Glomerular visceral epithelial cell (primary cell): ENCODE data around the gene PRSS8.
"Not testable (repeated sequence)": the region's sequence is repeated elsewhere in the genome, so short reads cannot be mapped to it uniquely, and the experiment has no call there.

Source experiments
- DNase-seq: peaks from one replicate; pipeline ENCODE4 v3.0.0-alpha.2; 2016; ENCODE audit errors: extremely low spot score

The PRSS8 gene

DNA sequence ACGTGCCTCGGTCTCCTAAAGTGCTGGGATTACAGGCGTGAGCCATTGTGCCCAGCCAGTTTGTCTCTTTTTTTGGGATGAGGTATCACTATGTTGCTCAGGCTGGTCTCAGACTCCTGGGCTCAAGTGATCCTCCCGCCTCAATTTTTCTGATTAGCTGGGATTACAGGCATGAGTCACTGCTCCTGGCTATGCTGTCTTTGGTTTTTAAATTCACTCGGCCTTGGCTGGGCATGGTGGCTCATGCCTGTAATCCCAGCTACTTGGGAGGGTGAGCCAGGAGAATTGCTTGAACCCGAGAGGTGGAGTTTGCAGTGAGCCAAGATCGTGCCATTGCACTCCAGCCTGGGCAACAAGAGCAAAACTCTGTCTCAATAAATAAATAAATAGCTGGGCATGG lies 8.9 kb upstream of the PRSS8 start:
- DNase-seq: not testable (repeated sequence)

DNA sequence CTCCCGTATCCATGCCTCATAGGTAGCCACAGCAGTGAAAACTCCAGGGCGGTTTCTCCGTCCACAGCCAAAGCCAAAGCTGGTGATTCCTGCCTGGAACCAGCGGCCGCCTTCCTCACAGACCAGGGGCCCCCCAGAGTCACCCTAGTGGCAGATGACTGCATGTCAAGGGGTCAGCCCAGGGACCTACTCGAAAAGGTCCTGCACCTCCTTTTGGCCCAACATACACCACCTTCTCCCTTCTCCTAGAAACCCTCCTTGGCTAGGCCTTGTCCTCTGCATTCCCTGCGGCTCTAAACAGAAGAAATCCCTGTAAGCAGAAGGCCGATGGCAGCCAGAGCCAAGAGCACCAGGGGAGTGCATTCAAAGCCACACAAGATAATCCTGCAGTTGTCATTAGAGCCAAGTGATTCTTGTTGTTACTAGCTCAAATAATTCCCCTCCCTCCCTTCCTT lies 8.2 kb upstream of the PRSS8 start:
- no peak for DNase-seq

DNA sequence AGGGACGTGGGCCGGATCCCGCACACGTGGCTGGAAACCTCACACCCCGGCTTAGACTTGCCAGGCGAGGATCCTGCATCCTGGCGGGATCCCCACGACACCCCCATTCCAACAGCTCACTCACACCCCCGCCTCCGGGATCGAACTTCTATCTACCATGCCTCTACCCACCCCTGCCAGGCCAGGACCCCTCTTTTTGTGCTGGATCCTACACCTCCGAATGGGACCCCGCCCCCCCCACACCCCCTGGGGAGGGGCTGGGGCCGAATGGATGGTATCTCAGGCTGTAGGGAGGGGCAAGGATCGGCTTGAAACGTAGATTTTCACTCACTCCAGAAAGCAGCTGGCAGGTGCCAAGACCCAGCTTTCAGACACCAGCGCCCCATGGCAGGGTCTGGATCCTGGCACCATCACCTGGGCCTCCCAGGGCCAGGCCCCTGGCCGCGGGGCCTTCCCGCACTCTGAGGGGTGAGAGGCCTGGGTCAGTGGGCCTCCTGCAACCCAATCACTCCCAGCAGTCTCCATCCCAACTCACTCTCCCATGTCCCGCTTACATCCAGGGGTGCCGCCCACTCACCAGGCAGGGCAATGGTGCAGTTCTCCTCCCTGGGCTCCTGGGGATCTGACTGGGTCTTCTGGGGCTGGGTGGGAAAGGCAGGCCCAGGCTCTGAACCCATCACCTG lies 7.6 kb upstream of the PRSS8 start:
- no peak for DNase-seq

DNA sequence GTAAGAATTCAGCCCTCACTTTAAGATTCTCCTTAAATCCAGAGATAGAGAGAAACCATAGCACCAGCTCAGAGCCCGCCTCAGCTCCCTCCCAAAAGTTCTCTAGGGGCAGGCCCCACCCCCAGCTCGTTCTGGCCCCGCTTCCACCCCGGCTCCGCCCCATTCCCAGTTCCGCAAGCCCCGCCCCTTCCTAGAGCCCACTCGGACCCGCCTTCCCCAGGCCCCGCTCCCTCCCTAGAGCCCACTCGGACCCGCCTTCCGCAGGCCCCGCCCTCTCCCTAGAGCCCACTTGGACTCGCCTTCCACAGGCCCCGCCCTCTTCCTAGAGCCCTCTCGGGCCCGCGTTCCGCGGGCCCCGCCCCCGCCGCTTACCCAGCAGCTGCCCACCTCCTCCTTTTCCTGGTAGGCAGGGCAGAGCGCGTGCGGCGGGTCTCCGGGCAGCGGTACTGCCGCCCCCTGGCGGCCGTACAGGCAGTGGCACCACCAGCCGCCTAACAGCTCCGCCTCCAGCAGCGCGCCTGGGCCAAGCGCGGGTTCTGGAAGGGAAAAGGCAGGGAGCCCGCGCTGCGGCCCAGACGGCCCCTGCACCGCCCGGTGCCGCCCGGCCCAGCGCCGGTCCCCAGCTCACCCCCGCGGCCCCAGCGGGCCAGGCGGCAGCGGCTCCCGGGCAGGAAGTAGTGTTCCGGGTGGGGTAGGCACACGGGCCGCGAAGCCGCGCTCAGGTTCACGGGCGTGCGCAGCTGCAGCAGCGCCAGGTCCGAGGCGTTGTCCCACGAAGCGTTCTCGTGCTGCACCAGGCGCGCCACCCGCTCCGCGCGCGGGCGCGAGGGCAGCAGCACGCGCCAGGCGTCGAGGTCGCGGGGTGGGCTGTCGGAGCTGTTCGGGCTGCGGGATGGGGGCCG lies 6.8 kb upstream of the PRSS8 start:
- DNase-seq: peak; percentile 99

DNA sequence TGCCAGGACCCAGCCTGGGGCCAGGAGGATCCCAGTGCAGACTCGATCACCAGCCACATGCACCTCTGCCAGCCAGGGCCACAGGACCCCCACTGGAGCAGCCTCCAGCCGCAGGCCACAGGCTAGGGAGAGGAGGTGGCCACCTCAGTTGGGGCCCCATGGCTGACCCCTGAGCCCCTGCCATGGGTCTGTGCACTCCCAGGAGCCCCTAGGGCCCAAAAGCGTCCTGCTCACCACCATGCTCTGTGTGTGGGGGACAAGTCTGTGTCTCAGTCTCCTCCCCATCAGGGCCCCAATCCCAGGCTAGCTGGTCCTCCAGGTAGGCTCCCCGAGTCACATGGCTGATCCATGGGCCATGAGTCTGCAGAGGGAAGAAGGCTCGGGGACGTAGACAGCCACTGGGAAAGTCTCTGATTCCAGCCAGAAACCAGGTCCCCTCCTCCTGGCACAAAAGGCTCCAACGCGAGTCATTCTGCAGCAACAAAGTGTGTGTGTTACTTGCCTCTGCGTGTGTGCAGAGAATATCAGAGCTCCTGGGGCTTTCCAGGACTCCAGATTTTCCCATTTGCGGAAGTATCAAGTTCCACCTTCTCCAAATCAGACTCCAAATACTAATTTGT lies 6.1 kb upstream of the PRSS8 start:
- no peak for DNase-seq

DNA sequence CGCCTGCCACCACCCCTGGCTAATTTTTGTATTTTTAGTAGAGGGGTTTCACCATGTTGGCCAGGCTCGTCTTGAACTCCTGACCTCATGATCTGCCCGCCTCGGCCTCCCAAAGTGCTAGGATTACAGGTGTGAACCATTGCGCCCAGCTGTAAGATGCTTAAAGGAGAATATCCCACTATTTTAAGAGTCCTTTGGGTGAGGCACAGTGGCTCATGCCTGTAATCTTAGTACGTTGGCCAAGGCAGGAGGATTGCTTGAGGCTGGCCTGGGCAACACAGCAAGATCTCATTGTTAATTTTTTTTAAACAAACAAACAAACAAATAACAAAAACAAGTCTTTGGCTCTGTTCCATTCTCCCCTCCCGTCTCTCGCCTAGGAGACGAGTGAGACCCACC lies 5.5 kb upstream of the PRSS8 start:
- not testable (repeated sequence) for DNase-seq

DNA sequence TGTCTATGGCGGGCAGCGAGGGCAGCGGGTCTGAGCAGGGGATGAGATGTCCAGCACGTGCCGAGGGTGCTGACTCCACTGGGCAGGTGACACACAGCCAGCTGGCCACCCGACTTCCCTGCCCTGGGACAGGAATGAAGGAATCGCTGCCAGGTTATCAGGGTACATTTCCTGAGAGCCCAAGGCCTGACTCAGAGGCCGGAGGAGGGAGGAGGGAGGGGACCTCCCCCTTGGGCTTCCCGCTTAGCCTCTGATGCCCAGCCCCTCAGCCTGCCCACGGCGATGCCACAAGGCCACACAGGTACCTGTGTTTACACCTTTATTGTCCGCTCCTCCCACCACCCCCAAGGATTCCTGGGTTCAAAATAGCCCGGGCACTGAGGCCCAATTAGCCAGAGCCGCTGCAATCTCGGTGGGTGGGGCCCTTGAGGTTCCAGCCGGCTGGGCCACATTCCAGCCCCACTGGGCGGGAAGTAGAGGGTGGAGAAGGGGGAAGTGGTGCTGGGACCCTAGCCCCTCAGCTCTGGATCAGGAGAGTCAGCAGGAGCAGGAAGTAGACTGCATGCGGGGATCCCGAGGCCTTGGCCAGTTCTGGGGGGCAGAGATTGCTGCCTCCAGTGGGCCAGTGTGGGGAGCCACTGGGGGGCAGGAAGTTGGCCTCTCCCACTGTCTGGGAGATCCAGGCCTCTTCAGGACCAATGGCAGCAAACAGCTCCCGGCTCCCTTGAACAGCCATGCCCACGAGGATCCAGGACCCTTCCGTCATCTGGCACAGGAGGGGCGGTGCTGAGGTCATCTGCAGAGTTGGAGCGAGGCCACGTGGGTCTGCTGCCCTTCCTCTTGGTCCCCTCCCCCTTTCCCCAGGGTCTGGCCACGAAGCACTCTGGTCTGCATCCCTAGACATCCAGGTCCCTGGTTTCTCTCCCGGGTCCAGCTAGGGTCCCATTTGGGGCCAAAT lies 3.4 kb upstream of the PRSS8 start:
- peak; percentile 79 for DNase-seq

DNA sequence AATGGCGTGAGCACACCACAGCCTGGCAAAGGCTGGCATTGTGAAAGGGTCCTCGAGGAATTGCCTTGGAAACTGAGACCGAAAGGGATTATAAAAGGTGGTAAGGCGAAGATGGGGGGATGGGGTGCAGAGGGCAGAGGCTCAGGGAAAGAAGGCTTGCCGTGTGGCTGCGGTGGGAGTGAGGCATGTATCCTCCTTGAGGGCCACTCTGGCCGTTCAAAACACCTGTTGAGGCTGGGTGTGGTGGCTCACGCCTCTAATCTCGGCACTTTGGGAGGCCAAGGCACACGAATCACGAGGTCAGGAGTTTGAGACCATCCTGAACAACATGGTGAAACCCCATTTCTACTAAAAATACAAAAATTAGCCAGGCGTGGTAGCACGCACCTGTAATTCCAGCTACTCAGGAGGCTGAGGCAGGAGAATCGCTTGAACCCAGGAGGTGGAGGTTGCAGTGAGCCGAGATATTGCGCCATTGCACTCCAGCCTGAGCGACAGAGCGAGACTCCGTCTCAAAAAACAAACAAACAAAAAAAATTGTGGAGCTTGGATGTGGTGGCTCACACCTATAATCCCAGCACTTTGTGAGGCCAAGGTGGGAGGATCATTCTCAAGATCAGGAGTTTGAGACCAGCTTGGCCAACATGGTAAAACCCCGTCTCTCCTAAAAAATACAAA lies 1.4 kb upstream of the PRSS8 start:
- not testable (repeated sequence) for DNase-seq

DNA sequence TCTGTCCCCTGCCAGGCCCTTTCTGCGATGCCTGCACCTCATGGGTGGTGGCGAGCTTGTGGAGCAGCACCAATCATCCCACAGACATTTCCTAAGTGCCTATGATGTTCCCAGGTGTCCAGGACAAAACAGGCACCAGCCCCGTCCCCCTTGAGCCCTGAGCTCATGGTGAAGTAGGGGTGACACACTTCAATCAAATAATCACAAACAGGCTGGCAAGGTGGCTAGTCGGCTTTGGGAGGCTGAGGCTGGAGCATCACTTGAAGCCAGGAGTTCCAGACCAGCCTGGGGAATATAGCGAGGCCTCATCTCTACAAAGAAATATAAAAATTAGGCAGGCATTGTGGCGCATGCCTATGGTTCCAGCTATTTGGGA lies 748 bp upstream of the PRSS8 start:
- DNase-seq: no peak

DNA sequence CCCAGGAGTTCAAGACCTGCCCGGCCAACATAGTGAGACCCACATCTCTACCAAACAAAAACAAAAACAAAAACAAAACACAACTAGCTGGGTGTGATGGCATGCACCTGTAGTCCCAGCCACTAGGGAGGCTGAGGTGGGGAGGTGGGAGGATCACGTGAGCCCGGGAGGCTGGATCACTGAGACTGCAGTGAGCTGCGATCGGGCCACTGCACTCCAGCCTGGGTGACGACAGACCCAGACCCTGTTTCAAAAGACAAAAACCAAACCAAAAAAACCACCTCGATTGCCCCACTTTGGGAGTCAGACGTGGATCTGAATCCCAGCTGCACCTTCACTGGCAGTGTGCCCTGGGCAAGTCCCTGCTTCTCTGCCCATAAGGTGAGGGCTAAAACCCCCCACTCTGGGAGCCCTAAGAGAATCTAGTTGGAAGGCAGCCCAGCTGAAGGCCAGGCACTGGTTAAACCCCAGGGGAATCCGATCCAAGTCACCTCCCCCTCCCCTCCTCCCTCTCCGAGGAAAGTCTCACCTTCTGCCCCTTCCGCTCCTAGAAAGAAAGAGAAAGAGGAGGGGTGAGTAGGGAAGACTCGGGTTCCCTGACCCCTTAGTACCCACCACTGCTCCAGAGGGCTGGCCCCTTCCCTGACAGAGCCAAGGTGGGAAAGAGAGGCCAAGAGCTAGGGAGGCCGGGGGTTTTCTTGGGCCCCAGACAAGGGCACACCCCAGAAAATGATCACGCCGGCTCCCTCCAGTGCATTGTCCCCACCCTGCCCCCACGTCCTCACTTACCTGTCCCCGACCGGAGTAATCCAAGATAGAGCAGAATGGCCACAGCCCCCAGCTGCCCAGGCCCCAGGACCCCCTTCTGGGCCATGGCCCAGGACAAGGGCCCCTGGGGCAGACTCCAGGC lies 647 bp downstream of the PRSS8 start:
- no peak for DNase-seq

DNA sequence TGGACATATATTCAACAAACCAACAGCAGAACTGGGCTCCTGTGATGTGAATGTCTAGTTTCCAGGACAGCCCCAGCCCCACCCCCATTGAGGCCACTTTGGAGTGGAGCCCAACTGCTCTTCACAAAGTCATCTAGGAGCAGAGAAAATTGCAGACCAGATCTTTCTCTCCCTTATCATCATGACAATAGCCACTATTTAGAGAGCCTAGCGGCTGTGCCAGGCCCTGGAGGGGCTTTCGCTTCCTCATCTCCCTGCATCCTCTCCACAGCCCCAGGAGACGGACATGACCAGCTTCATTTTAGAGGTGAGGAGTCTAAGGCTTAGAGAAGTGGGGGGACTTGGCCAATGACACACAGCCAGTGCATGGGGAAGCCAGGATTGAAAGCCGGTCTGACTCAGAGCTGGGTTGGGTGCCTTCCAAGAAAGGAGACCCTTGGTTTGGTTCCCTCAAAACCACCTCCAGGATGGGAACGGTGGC lies 1.4 kb downstream of the PRSS8 start:
- DNase-seq: no peak

DNA sequence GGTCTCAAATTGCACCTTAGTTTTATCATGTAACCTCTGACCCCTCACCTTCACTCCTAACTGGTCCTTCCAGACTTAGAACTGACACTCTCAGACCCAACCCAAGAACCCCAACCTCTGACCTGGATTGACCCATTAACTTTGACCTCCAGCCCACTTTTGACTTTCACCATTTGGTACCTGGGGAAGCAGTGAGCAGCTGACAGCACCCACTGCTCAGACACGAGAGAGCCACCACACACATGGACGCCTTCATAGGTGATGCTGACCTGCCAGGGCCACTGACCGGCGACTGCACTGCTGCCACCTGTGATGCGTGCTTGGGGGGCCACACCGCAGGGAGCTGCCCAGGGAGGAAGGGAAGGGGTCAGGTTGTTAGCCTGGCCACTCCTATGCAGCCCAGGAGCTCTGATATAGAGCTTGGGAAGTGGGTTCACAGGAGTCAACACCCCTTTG lies 2.5 kb downstream of the PRSS8 start:
- DNase-seq: no peak

DNA sequence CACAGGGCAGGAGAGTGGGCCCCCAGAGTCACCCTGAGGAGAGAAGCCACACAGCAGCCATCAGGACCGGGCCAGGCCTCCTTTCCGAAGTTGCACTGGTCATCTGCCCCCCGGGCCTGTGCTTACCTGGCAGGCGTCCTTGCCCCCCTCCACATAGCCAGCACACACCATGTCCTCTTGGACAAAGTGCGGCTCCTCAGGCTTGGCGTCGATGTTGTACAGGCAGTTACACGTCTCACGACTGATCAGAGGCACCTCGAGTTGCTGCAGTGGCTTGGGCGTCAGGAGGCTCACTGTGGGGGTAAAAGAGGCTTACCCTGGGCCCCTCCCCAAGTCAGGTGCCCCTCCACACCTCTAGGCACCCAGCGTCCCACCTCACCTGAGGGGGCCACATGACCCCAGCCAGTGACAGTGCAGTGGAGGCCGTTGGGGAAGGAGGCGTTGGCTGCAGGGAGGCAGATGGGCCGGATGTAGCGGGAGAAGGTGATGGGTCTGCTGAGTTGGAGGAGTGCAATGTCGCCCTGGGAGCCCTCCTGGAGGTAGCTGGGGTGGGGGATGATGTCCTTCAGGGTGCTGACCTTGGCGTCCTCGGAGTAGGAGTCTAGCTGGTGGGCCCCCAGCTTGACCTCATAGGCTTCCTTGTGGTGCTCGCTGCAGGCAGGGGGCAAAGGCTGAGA lies 3.1 kb downstream of the PRSS8 start:
- DNase-seq: no peak

DNA sequence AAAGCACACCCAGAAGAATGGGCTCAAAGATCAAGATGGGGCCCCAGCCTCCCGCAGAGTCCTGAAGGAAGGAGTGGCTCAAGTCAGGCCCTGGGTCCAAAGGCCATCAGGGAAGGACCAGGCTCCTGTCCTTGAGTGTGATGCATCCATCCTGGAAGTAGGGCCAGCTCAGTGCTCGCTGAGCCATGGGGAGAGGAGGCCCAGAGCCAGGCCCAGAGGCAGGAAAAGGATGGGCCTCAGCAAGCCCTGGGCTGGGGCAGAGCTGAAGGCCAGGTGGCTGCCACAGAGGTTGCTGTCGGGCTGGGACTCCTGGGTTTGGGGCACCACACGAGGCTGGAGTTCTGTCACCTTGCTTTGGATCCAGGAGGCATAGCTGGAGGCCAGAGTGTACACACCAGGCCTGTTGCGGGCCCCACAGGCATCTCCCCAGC lies 3.7 kb downstream of the PRSS8 start:
- DNase-seq: no peak

DNA sequence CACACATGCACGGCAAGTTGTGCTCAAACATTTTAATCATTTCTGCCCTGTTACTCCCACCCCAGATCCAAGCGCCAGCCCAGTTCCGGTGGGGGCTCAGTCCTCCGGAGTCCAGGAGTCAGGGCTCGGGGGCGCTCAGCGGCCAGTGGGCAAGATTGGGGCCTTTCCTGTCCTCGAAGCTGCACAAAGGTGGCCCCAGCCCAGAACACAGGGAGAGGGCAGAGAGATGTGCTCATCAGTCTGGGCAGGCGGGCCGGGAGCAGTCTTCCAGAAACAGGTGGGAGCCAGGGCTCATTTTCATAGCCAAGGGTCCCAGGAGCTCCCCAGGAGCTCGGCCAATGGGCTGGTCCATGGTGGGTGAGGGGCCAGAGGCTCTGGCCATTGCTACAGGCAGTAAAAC lies 4.1 kb downstream of the PRSS8 start:
- DNase-seq: no peak

DNA sequence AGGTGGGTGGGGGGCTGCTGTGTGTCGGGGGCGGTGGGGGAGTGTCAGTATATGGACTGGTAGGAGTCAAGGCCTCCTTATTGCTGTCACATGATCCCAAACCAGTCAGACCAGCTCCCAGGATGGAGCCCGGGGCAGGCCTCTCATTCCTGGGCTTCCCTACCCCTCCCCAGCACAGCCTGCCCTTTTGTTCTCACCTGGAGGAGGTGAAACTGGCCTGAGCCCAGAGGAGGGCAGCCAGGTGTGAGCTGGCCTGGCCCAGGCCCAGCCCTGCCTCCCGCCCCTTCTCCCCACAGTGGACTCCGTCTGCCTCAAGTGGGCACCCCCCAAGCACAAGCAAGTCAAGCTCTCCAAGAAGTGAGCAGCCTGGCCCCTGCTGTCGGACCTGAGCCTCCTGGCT lies 4.6 kb downstream of the PRSS8 start:
- DNase-seq: no peak

DNA sequence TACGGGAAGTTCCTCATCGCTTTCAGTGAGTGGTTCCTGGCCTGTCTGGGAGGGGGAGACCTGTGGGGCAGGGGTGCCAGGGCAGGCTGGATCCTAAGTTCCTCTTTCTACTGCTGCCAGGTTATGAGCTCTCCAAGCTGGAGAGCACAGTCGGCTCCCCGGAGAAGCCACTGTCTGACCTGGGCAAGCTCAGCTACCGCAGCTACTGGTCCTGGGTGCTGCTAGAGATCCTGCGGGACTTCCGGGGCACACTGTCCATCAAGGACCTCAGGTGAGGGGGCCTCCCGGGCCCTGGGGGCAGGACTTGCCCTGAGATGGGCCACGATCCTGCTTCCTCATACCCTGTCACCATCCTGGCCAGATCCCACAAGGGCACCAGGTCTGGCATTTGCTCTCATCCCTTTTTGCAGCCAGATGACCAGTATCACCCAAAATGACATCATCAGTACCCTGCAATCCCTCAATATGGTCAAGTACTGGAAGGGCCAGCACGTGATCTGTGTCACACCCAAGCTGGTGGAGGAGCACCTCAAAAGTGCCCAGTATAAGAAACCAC lies 5.1 kb downstream of the PRSS8 start:
- no peak for DNase-seq

DNA sequence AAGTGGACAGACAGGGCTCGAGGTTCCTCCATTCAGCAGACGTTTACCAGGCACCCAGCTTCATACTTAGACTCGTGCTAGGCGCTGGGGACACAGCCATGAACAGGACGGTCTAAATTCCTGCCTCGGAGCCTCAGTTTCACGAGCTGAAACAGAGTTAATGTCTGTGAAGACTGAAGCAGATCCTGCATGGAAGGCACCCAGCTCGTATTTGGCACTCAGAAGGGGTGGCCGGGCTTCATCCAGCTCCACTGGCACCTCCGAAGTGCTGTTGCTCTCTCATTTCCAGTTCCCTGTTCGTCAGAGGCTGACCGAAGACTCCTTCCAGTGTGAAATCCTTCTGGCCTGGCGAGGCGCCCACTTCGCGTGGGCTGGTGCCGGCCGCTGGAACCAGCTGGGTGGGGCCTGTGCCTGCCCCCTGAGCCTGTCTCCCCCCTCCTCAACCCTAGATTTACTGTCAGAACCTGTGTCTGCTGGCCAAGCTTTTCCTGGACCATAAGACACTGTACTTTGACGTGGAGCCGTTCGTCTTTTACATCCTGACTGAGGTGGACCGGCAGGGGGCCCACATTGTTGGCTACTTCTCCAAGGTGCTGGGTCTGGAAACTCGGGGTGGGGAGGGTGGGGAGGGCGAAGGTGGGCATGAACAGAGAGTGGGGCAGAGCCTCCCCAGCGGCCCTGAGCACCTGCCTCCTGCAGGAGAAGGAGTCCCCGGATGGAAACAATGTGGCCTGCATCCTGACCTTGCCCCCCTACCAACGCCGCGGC lies 5.8 kb downstream of the PRSS8 start:
- no peak for DNase-seq
